Posterior vena cava (tissue), 2 donors: ENCODE results near the gene IKZF5. TPM values are rescaled to one million over a fixed set of nuclear protein-coding genes. Genes with fewer than 3 reads are reported as not detected.

ENCODE experiments used
- DNase-seq: peaks from one replicate; pipeline ENCODE4 v3.0.0-alpha.2; 2020; ENCODE audit warnings: low spot score
- intact Hi-C, 2 donors: fragments of 100-400 bp; cut with DNase I; formaldehyde crosslinking; loops; one replicate each; pipeline versions ENCODE4 v1.14.1 to v1.14.2; 2022 to 2023
- long read RNA-seq, 2 donors: library from polyadenylated mRNA; unstranded; transcript quantifications; one replicate each; pipeline ENCODE4 v2.0.0, GENCODE V29; 2020 to 2021
- total RNA-seq, 2 donors: library from RNA; stranded (reverse); fragmentation: NEBNext Ultra II Directional; extraction: Animal tissue kit (Norgen Biotek cat#: 25700); gene quantifications; one replicate each; pipeline ENCODE4 v1.2.1, GENCODE V29; 2021
- donor health status: DM: yes; HTN: yes; CAD: no.
- donor health status: DM: yes; HTN: yes; CAD: no.

Gene IKZF5
- 10 to 100 TPM; 15.5 to 19.1 TPM for total RNA-seq
- long read RNA-seq, donor 1, partial matches to known transcripts = 0 of 1 reads
- long read RNA-seq, donor 1, other reads (novel, unspliced or antisense) = 1 of 1 reads
- long read RNA-seq, donor 2, partial matches to known transcripts = 0 of 1 reads
- long read RNA-seq, donor 2, other reads (novel, unspliced or antisense) = 1 of 1 reads

- intact Hi-C loops = no loop called here
- peak; percentile 98 for DNase-seq
These were observed at the start of gene IKZF5, which contains the start of gene ACADSB for GRCh38 chr10:123008355-123009104. TSS of gene IKZF5 (minus strand) at chr10:123008795. CDS start at chr10:122998625, 10,170 bp downstream. TSS of gene ACADSB (plus strand) at chr10:123009006. CDS start at chr10:123009030, 24 bp downstream.

- no peak for DNase-seq
- intact Hi-C loops = no loop called here
These were observed 49.4 kb upstream of the IKZF5 start for GRCh38 chr10:123057968-123058367.

GRCh38 chr10:123045961-123046731 lies 37.6 kb upstream of the IKZF5 start:
- intact Hi-C loops = loop anchor here in 1 of 2 donors (10.0 kb wide), 1 partner anchor 509 kb away; no protein-coding TSS in a partner anchor
- no peak for DNase-seq

- DNase-seq = no peak
- intact Hi-C loops = loop anchor here in 1 of 2 donors (10.0 kb wide), 1 partner anchor 510 kb away; no protein-coding TSS in a partner anchor
These were observed 35.8 kb upstream of the IKZF5 start for GRCh38 chr10:123044391-123044790.

GRCh38 chr10:123043409-123043925 lies 34.9 kb upstream of the IKZF5 start:
- DNase-seq = no peak
- intact Hi-C loops = loop anchor here in 1 of 2 donors (10.0 kb wide), 1 partner anchor 511 kb away; no protein-coding TSS in a partner anchor

GRCh38 chr10:123042708-123043408 lies 34.3 kb upstream of the IKZF5 start:
- DNase-seq = no peak
- intact Hi-C loops = loop anchor here in 1 of 2 donors (10.0 kb wide), 1 partner anchor 512 kb away; no protein-coding TSS in a partner anchor

GRCh38 chr10:123039632-123039930 lies 31.0 kb upstream of the IKZF5 start:
- no peak for DNase-seq
- intact Hi-C loops = no loop called here

GRCh38 chr10:123038782-123039631 lies 30.4 kb upstream of the IKZF5 start:
- intact Hi-C loops = no loop called here
- DNase-seq = no peak

GRCh38 chr10:123035467-123036086 lies 27.0 kb upstream of the IKZF5 start:
- intact Hi-C loops = no loop called here
- DNase-seq = no peak

GRCh38 chr10:123034332-123034731 lies 25.7 kb upstream of the IKZF5 start:
- DNase-seq = no peak
- intact Hi-C loops = no loop called here

GRCh38 chr10:123031124-123031523 lies 22.5 kb upstream of the IKZF5 start:
- intact Hi-C loops = no loop called here
- no peak for DNase-seq

- intact Hi-C loops = no loop called here
- DNase-seq = no peak
These were observed 19.3 kb upstream of the IKZF5 start for GRCh38 chr10:123027861-123028260.

GRCh38 chr10:123026302-123026701 lies 17.7 kb upstream of the IKZF5 start:
- no peak for DNase-seq
- intact Hi-C loops = no loop called here

GRCh38 chr10:123024540-123024939 lies 15.9 kb upstream of the IKZF5 start:
- intact Hi-C loops = no loop called here
- no peak for DNase-seq

GRCh38 chr10:123021517-123021916 lies 12.9 kb upstream of the IKZF5 start:
- DNase-seq = no peak
- intact Hi-C loops = no loop called here

- intact Hi-C loops = loop anchor here in 1 of 2 donors (5.0 kb wide), 1 partner anchor 998 kb away; no protein-coding TSS in a partner anchor
- DNase-seq = no peak
These were observed 11.5 kb upstream of the IKZF5 start for GRCh38 chr10:123019941-123020703.

GRCh38 chr10:123019264-123019663 lies 10.7 kb upstream of the IKZF5 start:
- intact Hi-C loops = loop anchor here in 1 of 2 donors (5.0 kb wide), 1 partner anchor 997 kb away; no protein-coding TSS in a partner anchor
- no peak for DNase-seq
